ENCODE data around the gene ATP8A2.

- TF ChIP-seq, protein P1, sequence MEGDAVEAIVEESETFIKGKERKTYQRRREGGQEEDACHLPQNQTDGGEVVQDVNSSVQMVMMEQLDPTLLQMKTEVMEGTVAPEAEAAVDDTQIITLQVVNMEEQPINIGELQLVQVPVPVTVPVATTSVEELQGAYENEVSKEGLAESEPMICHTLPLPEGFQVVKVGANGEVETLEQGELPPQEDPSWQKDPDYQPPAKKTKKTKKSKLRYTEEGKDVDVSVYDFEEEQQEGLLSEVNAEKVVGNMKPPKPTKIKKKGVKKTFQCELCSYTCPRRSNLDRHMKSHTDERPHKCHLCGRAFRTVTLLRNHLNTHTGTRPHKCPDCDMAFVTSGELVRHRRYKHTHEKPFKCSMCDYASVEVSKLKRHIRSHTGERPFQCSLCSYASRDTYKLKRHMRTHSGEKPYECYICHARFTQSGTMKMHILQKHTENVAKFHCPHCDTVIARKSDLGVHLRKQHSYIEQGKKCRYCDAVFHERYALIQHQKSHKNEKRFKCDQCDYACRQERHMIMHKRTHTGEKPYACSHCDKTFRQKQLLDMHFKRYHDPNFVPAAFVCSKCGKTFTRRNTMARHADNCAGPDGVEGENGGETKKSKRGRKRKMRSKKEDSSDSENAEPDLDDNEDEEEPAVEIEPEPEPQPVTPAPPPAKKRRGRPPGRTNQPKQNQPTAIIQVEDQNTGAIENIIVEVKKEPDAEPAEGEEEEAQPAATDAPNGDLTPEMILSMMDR (IDR thresholded peaks at IDR 0.05 in 2 of 3, conservative IDR thresholded peaks at IDR 0.05 in 1 of 3; ENCODE audit: insufficient read depth in 2 of 3, low read depth in 1 of 3, low read length in 3 of 3), result no peak
- TF ChIP-seq SIX5 (IDR thresholded peaks at IDR 0.05; ENCODE audit: borderline replicate concordance in 1 of 2, insufficient read depth in 1 of 2, low read depth in 1 of 2, low read length in 2 of 2) (no peak), RFX5 (IDR thresholded peaks at IDR 0.05; ENCODE audit: low read depth, low read length) (no peak), POLR2A (conservative IDR thresholded peaks at IDR 0.05) (no peak), RAD21 (CRISPR knock-in tag; conservative IDR thresholded peaks at IDR 0.05 in 1 of 2, IDR thresholded peaks at IDR 0.05 in 1 of 2) (no peak), TRIM28 (IDR thresholded peaks at IDR 0.05) (no peak), EHMT2 (IDR thresholded peaks at IDR 0.05) (no peak), NR2C2 (CRISPR knock-in tag; IDR thresholded peaks at IDR 0.05) (no peak), NR2C2 (tag; IDR thresholded peaks at IDR 0.05) (no peak), SMARCA4 (IDR thresholded peaks at IDR 0.05) (no peak), RNF2 (IDR thresholded peaks at IDR 0.05) (no peak)
- TF ChIP-seq, protein P2, sequence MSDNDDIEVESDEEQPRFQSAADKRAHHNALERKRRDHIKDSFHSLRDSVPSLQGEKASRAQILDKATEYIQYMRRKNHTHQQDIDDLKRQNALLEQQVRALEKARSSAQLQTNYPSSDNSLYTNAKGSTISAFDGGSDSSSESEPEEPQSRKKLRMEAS (CRISPR knock-in tag; IDR thresholded peaks at IDR 0.05), result no peak
Observed at GRCh38 chr13:25447396-25447795, 75.6 kb downstream of the ATP8A2 start.

All from K562 (cell line).